Epithelial cell of proximal tubule (primary cell): ENCODE measurements around the gene GPR107. TPM values are rescaled to one million over a fixed set of nuclear protein-coding genes. Genes with fewer than 3 reads are reported as not detected.
A peak's percentile ranks its signal among the peaks of the same experiment; 100 is the strongest.

ENCODE experiments used
- DNase-seq: peaks from one replicate; pipeline ENCODE4 v3.0.0-alpha.2; 2011; ENCODE audit warnings: low read depth
- H3K4me3 ChIP-seq: 2 replicates; pipeline ENCODE4 v1.5.1; 2011; ENCODE audit warnings: low read depth, mild to moderate bottlenecking, low read length
- CTCF ChIP-seq: conservative IDR thresholded peaks from 2 replicates; pipeline ENCODE4 v1.5.1; 2012; ENCODE audit warnings: low read depth, mild to moderate bottlenecking, low read length
- total RNA-seq: library from RNA; depleted of rRNA; stranded (reverse); fragments of >200 nt; gene quantifications from 2 replicates; pipeline ENCODE4 v1.2.3, GENCODE V29; 2015

Gene GPR107
- total RNA-seq, 1 donor from 2014 or later = 13.5 TPM

GRCh38 chr9:130049431-130050210 is 4.1 kb upstream of the GPR107 start:
- TF ChIP-seq CTCF = no peak
- no peak for DNase-seq

DNA sequence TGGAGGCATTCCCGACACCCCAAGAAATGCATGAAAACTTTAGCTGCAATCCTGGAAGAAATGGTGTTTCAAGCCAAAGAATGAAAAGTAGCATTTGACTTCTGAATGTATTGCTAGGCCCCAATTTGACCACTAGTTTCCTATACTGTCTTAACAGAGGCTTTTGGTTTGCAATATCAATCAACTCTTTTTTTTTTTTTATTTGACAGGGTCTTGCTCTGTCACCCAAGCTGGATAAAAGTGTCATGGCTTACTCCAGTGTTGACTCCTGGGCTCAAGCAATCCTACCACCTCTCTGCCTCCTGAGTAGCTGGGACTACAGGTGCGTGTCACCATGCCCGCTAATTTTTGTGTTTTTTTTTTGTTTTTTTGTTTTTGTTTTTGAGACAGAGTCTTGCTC is 3.2 kb upstream of the GPR107 start:
- TF ChIP-seq CTCF = no peak
- DNase-seq = no peak
- no peak overlapping the region for H3K4me3 ChIP-seq

More at GRCh38 chr9:130049431-130050210, 4.1 kb upstream of the GPR107 start:
- no peak overlapping the region for H3K4me3 ChIP-seq

- no peak for TF ChIP-seq CTCF
- H3K4me3 ChIP-seq = no peak overlapping the region
- no peak for DNase-seq
These were observed 1.9 kb upstream of the GPR107 start for GRCh38 chr9:130051855-130052254.

GRCh38 chr9:130053109-130053503 is 600 bp upstream of the GPR107 start:
- DNase-seq = no peak
- peak overlapping the region; percentile 96 for H3K4me3 ChIP-seq
- TF ChIP-seq CTCF = no peak

DNA sequence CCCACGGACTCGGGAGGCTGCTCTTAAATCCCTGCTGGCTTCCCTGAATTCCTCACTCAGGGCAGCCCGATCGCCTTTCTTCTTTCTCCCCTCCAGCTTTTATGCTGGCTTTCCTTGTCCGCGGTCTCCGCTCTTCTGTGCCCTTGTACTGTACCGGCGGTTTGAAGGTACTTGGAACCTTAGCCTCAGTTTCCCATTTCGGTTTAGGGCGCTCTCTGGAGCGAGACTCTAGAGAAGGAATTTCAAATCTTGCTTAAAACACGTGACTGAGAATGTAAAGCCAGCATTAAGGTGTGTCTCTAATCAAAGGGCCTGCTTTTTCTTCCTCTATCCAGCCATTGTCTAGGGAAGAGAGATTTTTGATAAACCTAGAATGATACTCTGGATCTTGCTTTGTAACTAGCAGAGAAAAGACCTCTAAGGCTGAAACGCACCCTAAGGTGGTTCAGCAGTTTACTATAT is 650 bp downstream of the GPR107 start:
- H3K4me3 ChIP-seq = peak overlapping the region; percentile 96
- TF ChIP-seq CTCF = no peak
- no peak for DNase-seq

DNA sequence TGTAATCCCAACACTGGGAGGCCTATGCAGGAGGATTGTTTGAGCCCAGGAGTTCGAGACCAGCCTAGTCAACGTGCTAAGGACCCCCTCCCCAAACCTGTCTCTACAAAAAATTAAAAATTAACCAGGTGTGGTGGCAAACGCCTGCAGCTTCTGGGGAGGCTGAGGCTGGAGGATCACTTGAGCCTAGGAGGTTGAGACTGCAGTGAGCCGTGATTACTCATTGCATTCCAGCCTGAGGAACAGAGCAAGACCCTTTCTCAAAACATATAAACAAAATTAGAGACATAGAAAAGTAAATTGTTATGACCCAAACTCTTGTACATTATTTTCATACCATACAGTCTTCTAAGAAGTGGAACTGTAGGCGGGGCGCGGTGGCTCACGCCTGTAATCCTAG is 1.1 kb downstream of the GPR107 start:
- H3K4me3 ChIP-seq = peak overlapping the region; percentile 96
- DNase-seq = no peak
- TF ChIP-seq CTCF = no peak

- no peak overlapping the region for H3K4me3 ChIP-seq
- TF ChIP-seq CTCF = peak; percentile 41
- no peak for DNase-seq
These were observed 4.4 kb downstream of the GPR107 start for GRCh38 chr9:130058154-130058553.
